ENCODE measurements around the gene ERC1.

DNA sequence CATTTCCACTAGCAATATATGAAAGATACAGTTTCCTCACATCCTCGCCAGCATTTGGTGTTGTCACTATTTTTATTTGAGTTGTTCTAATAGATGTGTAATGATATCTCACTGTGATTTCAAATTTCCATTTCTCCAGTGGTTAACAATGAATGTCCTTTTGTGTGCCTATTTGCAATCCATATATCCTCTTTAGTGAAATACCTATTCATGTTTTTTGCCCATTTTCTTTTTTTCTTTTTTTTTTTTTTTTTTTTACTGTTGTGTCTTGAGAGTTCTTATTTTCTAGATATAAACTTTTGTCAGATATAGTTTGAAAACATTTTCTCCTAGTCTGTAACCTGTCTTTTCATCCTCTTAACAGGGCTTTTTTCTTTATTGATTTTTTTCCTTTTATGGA, 524.4 kb downstream of the ERC1 start:
- TF ChIP-seq, protein P1, sequence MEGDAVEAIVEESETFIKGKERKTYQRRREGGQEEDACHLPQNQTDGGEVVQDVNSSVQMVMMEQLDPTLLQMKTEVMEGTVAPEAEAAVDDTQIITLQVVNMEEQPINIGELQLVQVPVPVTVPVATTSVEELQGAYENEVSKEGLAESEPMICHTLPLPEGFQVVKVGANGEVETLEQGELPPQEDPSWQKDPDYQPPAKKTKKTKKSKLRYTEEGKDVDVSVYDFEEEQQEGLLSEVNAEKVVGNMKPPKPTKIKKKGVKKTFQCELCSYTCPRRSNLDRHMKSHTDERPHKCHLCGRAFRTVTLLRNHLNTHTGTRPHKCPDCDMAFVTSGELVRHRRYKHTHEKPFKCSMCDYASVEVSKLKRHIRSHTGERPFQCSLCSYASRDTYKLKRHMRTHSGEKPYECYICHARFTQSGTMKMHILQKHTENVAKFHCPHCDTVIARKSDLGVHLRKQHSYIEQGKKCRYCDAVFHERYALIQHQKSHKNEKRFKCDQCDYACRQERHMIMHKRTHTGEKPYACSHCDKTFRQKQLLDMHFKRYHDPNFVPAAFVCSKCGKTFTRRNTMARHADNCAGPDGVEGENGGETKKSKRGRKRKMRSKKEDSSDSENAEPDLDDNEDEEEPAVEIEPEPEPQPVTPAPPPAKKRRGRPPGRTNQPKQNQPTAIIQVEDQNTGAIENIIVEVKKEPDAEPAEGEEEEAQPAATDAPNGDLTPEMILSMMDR (IDR thresholded peaks at IDR 0.05), result no peak
- TF ChIP-seq POLR2AphosphoS5 (IDR thresholded peaks at IDR 0.05; ENCODE audit: insufficient read depth in 1 of 2, low read depth in 1 of 2) (no peak), POLR2A (IDR thresholded peaks at IDR 0.05) (no peak)

Measured in vagina (tissue), 2 donors.